Ovary (tissue), 9 donors: Measurements from ENCODE around the gene PSMG4. TPM values are rescaled to one million over a fixed set of nuclear protein-coding genes. Genes with fewer than 3 reads are reported as not detected.

Source experiments
- DNase-seq, 5 donors: peaks; one replicate each; pipeline ENCODE4 v3.0.0-alpha.2; 2019 to 2020
- H3K27ac ChIP-seq, 2 donors: fragments of 200-600 bp; one replicate each; pipeline versions ENCODE4 v1.5.1 to v1.8.0; 2019 to 2022
- H3K27me3 ChIP-seq: fragments of 200-600 bp; one replicate; pipeline ENCODE4 v1.8.0; 2022
- H3K36me3 ChIP-seq: fragments of 200-600 bp; sonication (generic); one replicate; pipeline ENCODE4 v1.5.1; 2019
- H3K4me1 ChIP-seq: one replicate; pipeline ENCODE4 v1.8.1; 2013; ENCODE audit warnings: mild to moderate bottlenecking, moderate library complexity; ENCODE audit not compliant: insufficient read depth
- H3K4me3 ChIP-seq: fragments of 200-600 bp; sonication (generic); one replicate; pipeline ENCODE4 v1.5.1; 2017
- H3K9me3 ChIP-seq, 2 donors: fragments of 200-600 bp in 1 of 2; sonication (generic) in 1 of 2; one replicate each; pipeline versions ENCODE4 v1.5.1 to v1.8.1; 2013 to 2019; ENCODE audit warnings: mild to moderate bottlenecking in 1 of 2, moderate library complexity in 1 of 2
- EP300 ChIP-seq: sonication (generic); formaldehyde crosslinking; IDR thresholded peaks from one replicate; pipeline ENCODE4 v1.6.1; 2017; ENCODE audit warnings: antibody characterized with exemption
- POLR2A ChIP-seq: fragments of 450-650 bp; IDR thresholded peaks from one replicate; pipeline ENCODE4 v1.6.1; 2017; ENCODE audit warnings: antibody characterized with exemption, mild to moderate bottlenecking, moderate library complexity
- WGBS, 3 donors: extraction: QIAGEN DNeasy Blood & Tissue Kit in 1 of 3; methylation state at CpG; one replicate each; pipeline versions ENCODE4 v1.1.5 to v1.1.7; 2013 to 2017; 5-methylcytosine and 5-hydroxymethylcytosine counted together
- intact Hi-C, 4 donors: fragments of 100-400 bp; cut with DNase I; formaldehyde crosslinking; loops; one replicate each; pipeline versions ENCODE4 v1.11.0 to v1.15.1; 2022 to 2023
- polyA plus RNA-seq, 2 donors: library from polyadenylated mRNA; stranded (reverse); fragments of 200-250 nt in 1 of 2; fragments of 350-450 nt in 1 of 2; fragmentation: Illumina TruSeq in 1 of 2; extraction: RNeasy Lipid Tissue Mini Kit (QIAGEN cat#74804) in 1 of 2; gene quantifications; one replicate each; pipeline ENCODE4 v1.2.3, GENCODE V29; 2013 to 2014
- total RNA-seq, 7 donors: library from RNA; depleted of rRNA in 2 of 7; stranded (reverse); fragments of >200 nt in 2 of 7; fragmentation: NEBNext Ultra II Directional in 3 of 7; extraction: Animal tissue kit (Norgen Biotek cat#: 25700) in 3 of 7; gene quantifications; one replicate each; pipeline versions ENCODE4 v1.1.0 to v1.2.4, GENCODE V29; 2016 to 2023
- TF ChIP-seq, protein P1 (sequence below), 3 donors: fragments of 450-650 bp in 2 of 3; fragments of 200-600 bp in 1 of 3; IDR thresholded peaks; one replicate each; pipeline versions ENCODE4 v1.5.1 to v1.8.0; 2016 to 2022; ENCODE audit warnings: antibody characterized with exemption in 3 of 3, mild to moderate bottlenecking in 1 of 3
- donor health status: DM: no; HTN: no; CAD: no; lungs with moderate emphysema.
- donor health status: DM: no; HTN: no; CAD: no.
- donor health status: Bipolar disorder and iron deficiency.
- donor health status: DM: yes; HTN: yes; CAD: no.
- donor health status: DM: no; HTN: no; CAD: no.
- donor health status: DM: yes; HTN: yes; CAD: no.

Gene PSMG4
- total and polyA plus RNA-seq, 9 donors: 8.5 to 34.8 (median 22.7) TPM

- H3K27me3 ChIP-seq: no peaks in the 10 kb centered on the region
- no peaks in the 10 kb centered on the region for H3K4me1 ChIP-seq
- DNase-seq: peak in 3 of 5 donors; percentile 7 to 12 (median 11)
- WGBS, 3 donors: 87 to 91% (median 89%) methylated on average over 20 of the region's 20 CpGs
- no peak overlapping the region for H3K4me3 ChIP-seq
- no peaks in the 10 kb centered on the region for H3K9me3 ChIP-seq
- TF ChIP-seq EP300: no peak
- TF ChIP-seq POLR2A: no peak
- TF ChIP-seq, protein P1, sequence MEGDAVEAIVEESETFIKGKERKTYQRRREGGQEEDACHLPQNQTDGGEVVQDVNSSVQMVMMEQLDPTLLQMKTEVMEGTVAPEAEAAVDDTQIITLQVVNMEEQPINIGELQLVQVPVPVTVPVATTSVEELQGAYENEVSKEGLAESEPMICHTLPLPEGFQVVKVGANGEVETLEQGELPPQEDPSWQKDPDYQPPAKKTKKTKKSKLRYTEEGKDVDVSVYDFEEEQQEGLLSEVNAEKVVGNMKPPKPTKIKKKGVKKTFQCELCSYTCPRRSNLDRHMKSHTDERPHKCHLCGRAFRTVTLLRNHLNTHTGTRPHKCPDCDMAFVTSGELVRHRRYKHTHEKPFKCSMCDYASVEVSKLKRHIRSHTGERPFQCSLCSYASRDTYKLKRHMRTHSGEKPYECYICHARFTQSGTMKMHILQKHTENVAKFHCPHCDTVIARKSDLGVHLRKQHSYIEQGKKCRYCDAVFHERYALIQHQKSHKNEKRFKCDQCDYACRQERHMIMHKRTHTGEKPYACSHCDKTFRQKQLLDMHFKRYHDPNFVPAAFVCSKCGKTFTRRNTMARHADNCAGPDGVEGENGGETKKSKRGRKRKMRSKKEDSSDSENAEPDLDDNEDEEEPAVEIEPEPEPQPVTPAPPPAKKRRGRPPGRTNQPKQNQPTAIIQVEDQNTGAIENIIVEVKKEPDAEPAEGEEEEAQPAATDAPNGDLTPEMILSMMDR (IDR thresholded peaks at IDR 0.05): no peak
- no peak overlapping the region for H3K27ac ChIP-seq
- intact Hi-C loops: loop anchor here (5.0 to 10.0 kb wide), 3 partner anchors 172 to 450 kb away; partner anchors contain the start of gene SLC22A23 (in 2 of the 4)
- no peaks in the 10 kb centered on the region for H3K36me3 ChIP-seq
These were observed 23.9 kb downstream of the PSMG4 start for GRCh38 chr6:3282476-3283236.

- Histone ChIP-seq H3K9me3 (no peaks in the 10 kb centered on the region), H3K4me3 (no peak overlapping the region), H3K36me3 (no peaks in the 10 kb centered on the region), H3K4me1 (no peaks in the 10 kb centered on the region), H3K27ac (no peak overlapping the region), H3K27me3 (no peaks in the 10 kb centered on the region)
- 88 to 94% (median 92%) methylated on average over 10 of the region's 10 CpGs for WGBS, 3 donors
- intact Hi-C loops: loop anchor here (5.0 to 10.0 kb wide), 3 partner anchors 172 to 449 kb away; partner anchors contain the start of gene SLC22A23 (in 2 of the 4)
- peak in 2 of 5 donors; percentile 12 to 14 for DNase-seq
- TF ChIP-seq EP300 (no peak), POLR2A (no peak)
- TF ChIP-seq, protein P1 (IDR thresholded peaks at IDR 0.05): no peak
These were observed 24.5 kb downstream of the PSMG4 start for GRCh38 chr6:3283241-3283640.

DNA sequence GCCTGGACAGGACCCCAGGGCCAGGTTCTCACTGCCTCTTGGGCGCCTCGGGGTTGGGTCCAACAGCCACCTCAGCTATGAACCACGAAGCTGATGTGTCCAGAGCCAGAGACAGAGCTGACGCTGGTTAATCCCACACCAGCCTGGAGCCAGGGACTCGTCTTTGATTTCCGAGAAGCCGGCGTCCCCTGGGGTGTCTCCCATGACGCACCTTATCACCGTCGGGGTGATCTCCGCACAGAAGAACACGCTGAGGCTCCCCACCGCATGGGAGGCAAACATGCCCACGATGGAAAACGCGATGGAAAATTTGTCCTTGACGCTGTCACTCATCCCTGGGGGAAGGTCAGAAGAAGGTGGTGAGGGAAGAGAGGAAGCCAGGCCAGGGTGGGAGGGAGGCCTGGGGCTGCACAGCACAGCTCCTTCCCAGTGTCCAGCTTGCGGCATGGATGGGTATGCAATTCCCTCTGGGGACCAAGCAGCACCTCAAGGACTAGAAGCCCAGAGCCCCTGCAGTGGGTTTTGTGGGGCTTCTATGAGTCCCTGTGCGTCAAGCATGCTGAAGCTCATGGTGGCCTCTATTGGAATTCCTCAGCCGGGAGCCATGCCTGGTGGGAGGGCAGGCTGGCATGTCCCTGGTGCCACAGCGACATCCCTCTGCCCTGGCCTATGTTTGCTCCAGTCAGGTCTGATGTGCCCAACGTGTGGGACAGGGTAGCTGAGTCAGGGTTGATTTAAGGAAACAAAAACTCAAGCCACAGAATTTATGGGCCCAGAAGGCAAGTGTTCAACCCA lies 25.1 kb downstream of the PSMG4 start:
- intact Hi-C loops: loop anchor here (5.0 to 10.0 kb wide), 3 partner anchors 171 to 448 kb away; partner anchors contain the start of gene SLC22A23 (in 2 of the 4)
- Histone ChIP-seq H3K4me3 (no peak overlapping the region), H3K27me3 (no peaks in the 10 kb centered on the region), H3K27ac (no peak overlapping the region), H3K9me3 (no peaks in the 10 kb centered on the region), H3K36me3 (no peaks in the 10 kb centered on the region), H3K4me1 (no peaks in the 10 kb centered on the region)
- TF ChIP-seq POLR2A (no peak), EP300 (no peak)
- TF ChIP-seq, protein P1 (IDR thresholded peaks at IDR 0.05): no peak
- 86 to 92% (median 87%) methylated on average over 22 to 23 of the region's 23 CpGs for WGBS, 3 donors
- peak in 4 of 5 donors; percentile 5 to 22 (median 12) for DNase-seq

GRCh38 chr6:3284436-3284876 lies 25.7 kb downstream of the PSMG4 start:
- H3K27me3 ChIP-seq: no peaks in the 10 kb centered on the region
- H3K9me3 ChIP-seq: no peaks in the 10 kb centered on the region
- intact Hi-C loops: loop anchor here (5.0 to 10.0 kb wide), 3 partner anchors 170 to 448 kb away; partner anchors contain the start of gene SLC22A23 (in 2 of the 4)
- TF ChIP-seq EP300 (no peak), POLR2A (no peak)
- TF ChIP-seq, protein P1 (IDR thresholded peaks at IDR 0.05): no peak
- H3K4me1 ChIP-seq: no peaks in the 10 kb centered on the region
- no peak overlapping the region for H3K4me3 ChIP-seq
- H3K36me3 ChIP-seq: no peaks in the 10 kb centered on the region
- H3K27ac ChIP-seq: no peak overlapping the region
- 88 to 92% (median 88%) methylated on average over 17 of the region's 17 CpGs for WGBS, 3 donors
- peak; percentile 18 to 49 (median 27) for DNase-seq
